SK-N-SH treated with all-trans-retinoic acid at 6 μM for 48 hours (cell line): ENCODE results near the gene GTPBP1.
A peak's percentile ranks its signal among the peaks of the same experiment; 100 is the strongest.

Experiments used
- ATAC-seq: fragments of 200-7000 bp; cut with Tn5 transposase; 3 replicates; pipeline ENCODE4 v1.9.1; 2020; ENCODE audit warnings: mild to moderate bottlenecking, moderate library complexity
- ARNTL ChIP-seq: fragments of 450-650 bp; formaldehyde crosslinking; IDR thresholded peaks from 2 replicates; pipeline ENCODE4 v1.5.0; 2020; ENCODE audit warnings: low read depth, mild to moderate bottlenecking, moderate library complexity, borderline replicate concordance
- BACH2 ChIP-seq: fragments of 250-450 bp; sonication (Bioruptor Pico); IDR thresholded peaks from 2 replicates; pipeline ENCODE4 v1.9.0; 2021; ENCODE audit warnings: mild to moderate bottlenecking, borderline replicate concordance
- CREB5 ChIP-seq: fragments of 250-450 bp; sonication (Bioruptor Pico); IDR thresholded peaks from 2 replicates; pipeline ENCODE4 v1.5.1; 2020; ENCODE audit warnings: low read depth, mild to moderate bottlenecking, moderate library complexity
- CSDC2 ChIP-seq: fragments of 250-450 bp; sonication (Bioruptor Pico); IDR thresholded peaks from 2 replicates; pipeline ENCODE4 v1.5.0; 2020; ENCODE audit warnings: mild to moderate bottlenecking, moderate library complexity
- CSRNP3 ChIP-seq: fragments of 250-450 bp; sonication (Bioruptor Pico); IDR thresholded peaks from 2 replicates; pipeline ENCODE4 v1.5.1; 2021; ENCODE audit warnings: mild to moderate bottlenecking, moderate library complexity
- ESRRG ChIP-seq: fragments of 250-450 bp; sonication (Bioruptor Pico); IDR thresholded peaks from 2 replicates; pipeline ENCODE4 v1.6.1; 2021; ENCODE audit warnings: mild to moderate bottlenecking
- GLIS3 ChIP-seq: fragments of 250-450 bp; sonication (Bioruptor Pico); IDR thresholded peaks from 2 replicates; pipeline ENCODE4 v1.5.0; 2020; ENCODE audit warnings: mild to moderate bottlenecking, moderate library complexity
- ISL1 ChIP-seq: fragments of 250-450 bp; sonication (Bioruptor Pico); IDR thresholded peaks from 2 replicates; pipeline ENCODE4 v2.1.2; 2022; ENCODE audit warnings: mild to moderate bottlenecking, moderate library complexity
- OSR1 ChIP-seq: fragments of 250-450 bp; sonication (Bioruptor Pico); IDR thresholded peaks from 2 replicates; pipeline ENCODE4 v1.8.0; 2022; ENCODE audit warnings: moderate library complexity, mild to moderate bottlenecking, inconsistent platforms
- PPARA ChIP-seq: fragments of 250-450 bp; sonication (Bioruptor Pico); IDR thresholded peaks from 2 replicates; pipeline ENCODE4 v1.5.0; 2020; ENCODE audit warnings: mild to moderate bottlenecking, borderline replicate concordance
- RARB ChIP-seq: fragments of 250-450 bp; sonication (Bioruptor Pico); IDR thresholded peaks from 2 replicates; pipeline ENCODE4 v1.8.0; 2021; ENCODE audit warnings: mild to moderate bottlenecking, moderate library complexity
- SNAI2 ChIP-seq: fragments of 250-450 bp; sonication (Bioruptor Pico); IDR thresholded peaks from 2 replicates; pipeline ENCODE4 v1.5.0; 2020; ENCODE audit warnings: mild to moderate bottlenecking, moderate library complexity
- ZC3H10 ChIP-seq: fragments of 250-450 bp; sonication (Bioruptor Pico); IDR thresholded peaks from 2 replicates; pipeline ENCODE4 v1.5.1; 2021; ENCODE audit warnings: mild to moderate bottlenecking, moderate library complexity
- ZFP3 ChIP-seq: fragments of 250-450 bp; sonication (Bioruptor Pico); IDR thresholded peaks from 2 replicates; pipeline ENCODE4 v1.5.0; 2020; ENCODE audit warnings: mild to moderate bottlenecking, moderate library complexity
- ZFP30 ChIP-seq: fragments of 450-650 bp; formaldehyde crosslinking; IDR thresholded peaks from 2 replicates; pipeline ENCODE4 v1.5.0; 2022; ENCODE audit warnings: mild to moderate bottlenecking, moderate library complexity
- ZNF565 ChIP-seq: fragments of 450-650 bp; formaldehyde crosslinking; conservative IDR thresholded peaks from 2 replicates; pipeline ENCODE4 v1.5.0; 2020; ENCODE audit warnings: low read depth, mild to moderate bottlenecking, moderate library complexity
- ZNF70 ChIP-seq: fragments of 450-650 bp; formaldehyde crosslinking; IDR thresholded peaks from 2 replicates; pipeline ENCODE4 v1.5.0; 2020; ENCODE audit warnings: mild to moderate bottlenecking, moderate library complexity
- ZNF8 ChIP-seq: fragments of 450-650 bp; formaldehyde crosslinking; IDR thresholded peaks from 2 replicates; pipeline ENCODE4 v1.5.0; 2020; ENCODE audit warnings: mild to moderate bottlenecking, moderate library complexity
- TF ChIP-seq, protein P1 (sequence below): fragments of 250-450 bp; sonication (Bioruptor Pico); IDR thresholded peaks from 2 replicates; pipeline ENCODE4 v1.5.0; 2020; ENCODE audit warnings: mild to moderate bottlenecking, moderate library complexity
- TF ChIP-seq, protein P2 (sequence below): fragments of 250-450 bp; sonication (Bioruptor Pico); IDR thresholded peaks from 2 replicates; pipeline ENCODE4 v1.8.0; 2021; ENCODE audit warnings: low read depth, mild to moderate bottlenecking, moderate library complexity, borderline replicate concordance
- TF ChIP-seq, protein P3 (sequence below): fragments of 250-450 bp; sonication (Bioruptor Pico); IDR thresholded peaks from 2 replicates; pipeline ENCODE4 v1.8.0; 2020; ENCODE audit warnings: mild to moderate bottlenecking, moderate library complexity, borderline replicate concordance

The GTPBP1 gene

GRCh38 chr22:38706101-38706900 is 557 bp downstream of the GTPBP1 start:
- ATAC-seq = peak; percentile 16
- TF ChIP-seq CSRNP3 (CRISPR knock-in tag) = no peak
- TF ChIP-seq, protein P1, sequence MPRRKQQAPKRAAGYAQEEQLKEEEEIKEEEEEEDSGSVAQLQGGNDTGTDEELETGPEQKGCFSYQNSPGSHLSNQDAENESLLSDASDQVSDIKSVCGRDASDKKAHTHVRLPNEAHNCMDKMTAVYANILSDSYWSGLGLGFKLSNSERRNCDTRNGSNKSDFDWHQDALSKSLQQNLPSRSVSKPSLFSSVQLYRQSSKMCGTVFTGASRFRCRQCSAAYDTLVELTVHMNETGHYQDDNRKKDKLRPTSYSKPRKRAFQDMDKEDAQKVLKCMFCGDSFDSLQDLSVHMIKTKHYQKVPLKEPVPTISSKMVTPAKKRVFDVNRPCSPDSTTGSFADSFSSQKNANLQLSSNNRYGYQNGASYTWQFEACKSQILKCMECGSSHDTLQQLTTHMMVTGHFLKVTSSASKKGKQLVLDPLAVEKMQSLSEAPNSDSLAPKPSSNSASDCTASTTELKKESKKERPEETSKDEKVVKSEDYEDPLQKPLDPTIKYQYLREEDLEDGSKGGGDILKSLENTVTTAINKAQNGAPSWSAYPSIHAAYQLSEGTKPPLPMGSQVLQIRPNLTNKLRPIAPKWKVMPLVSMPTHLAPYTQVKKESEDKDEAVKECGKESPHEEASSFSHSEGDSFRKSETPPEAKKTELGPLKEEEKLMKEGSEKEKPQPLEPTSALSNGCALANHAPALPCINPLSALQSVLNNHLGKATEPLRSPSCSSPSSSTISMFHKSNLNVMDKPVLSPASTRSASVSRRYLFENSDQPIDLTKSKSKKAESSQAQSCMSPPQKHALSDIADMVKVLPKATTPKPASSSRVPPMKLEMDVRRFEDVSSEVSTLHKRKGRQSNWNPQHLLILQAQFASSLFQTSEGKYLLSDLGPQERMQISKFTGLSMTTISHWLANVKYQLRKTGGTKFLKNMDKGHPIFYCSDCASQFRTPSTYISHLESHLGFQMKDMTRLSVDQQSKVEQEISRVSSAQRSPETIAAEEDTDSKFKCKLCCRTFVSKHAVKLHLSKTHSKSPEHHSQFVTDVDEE (CRISPR knock-in tag) = no peak
- TF ChIP-seq, protein P2, sequence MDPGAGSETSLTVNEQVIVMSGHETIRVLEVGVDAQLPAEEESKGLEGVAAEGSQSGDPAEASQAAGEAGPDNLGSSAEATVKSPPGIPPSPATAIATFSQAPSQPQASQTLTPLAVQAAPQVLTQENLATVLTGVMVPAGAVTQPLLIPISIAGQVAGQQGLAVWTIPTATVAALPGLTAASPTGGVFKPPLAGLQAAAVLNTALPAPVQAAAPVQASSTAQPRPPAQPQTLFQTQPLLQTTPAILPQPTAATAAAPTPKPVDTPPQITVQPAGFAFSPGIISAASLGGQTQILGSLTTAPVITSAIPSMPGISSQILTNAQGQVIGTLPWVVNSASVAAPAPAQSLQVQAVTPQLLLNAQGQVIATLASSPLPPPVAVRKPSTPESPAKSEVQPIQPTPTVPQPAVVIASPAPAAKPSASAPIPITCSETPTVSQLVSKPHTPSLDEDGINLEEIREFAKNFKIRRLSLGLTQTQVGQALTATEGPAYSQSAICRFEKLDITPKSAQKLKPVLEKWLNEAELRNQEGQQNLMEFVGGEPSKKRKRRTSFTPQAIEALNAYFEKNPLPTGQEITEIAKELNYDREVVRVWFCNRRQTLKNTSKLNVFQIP (CRISPR knock-in tag) = no peak
- TF ChIP-seq ZC3H10 = no peak
- no peak for TF ChIP-seq OSR1
- no peak for TF ChIP-seq CREB5 (CRISPR knock-in tag)
- no peak for TF ChIP-seq ZFP3 (CRISPR knock-in tag)
- no peak for TF ChIP-seq ESRRG
- no peak for TF ChIP-seq ZFP30 (CRISPR knock-in tag)
- no peak for TF ChIP-seq BACH2
- TF ChIP-seq ARNTL = no peak
- no peak for TF ChIP-seq PPARA (CRISPR knock-in tag)
- no peak for TF ChIP-seq GLIS3 (CRISPR knock-in tag)
- no peak for TF ChIP-seq ISL1 (CRISPR knock-in tag)

GRCh38 chr22:38706901-38707195 is 1.1 kb downstream of the GTPBP1 start:
- TF ChIP-seq GLIS3 (CRISPR knock-in tag) = no peak
- no peak for TF ChIP-seq RARB (CRISPR knock-in tag)
- TF ChIP-seq, protein P1 (CRISPR knock-in tag) = no peak
- no peak for TF ChIP-seq ZC3H10
- TF ChIP-seq, protein P3, sequence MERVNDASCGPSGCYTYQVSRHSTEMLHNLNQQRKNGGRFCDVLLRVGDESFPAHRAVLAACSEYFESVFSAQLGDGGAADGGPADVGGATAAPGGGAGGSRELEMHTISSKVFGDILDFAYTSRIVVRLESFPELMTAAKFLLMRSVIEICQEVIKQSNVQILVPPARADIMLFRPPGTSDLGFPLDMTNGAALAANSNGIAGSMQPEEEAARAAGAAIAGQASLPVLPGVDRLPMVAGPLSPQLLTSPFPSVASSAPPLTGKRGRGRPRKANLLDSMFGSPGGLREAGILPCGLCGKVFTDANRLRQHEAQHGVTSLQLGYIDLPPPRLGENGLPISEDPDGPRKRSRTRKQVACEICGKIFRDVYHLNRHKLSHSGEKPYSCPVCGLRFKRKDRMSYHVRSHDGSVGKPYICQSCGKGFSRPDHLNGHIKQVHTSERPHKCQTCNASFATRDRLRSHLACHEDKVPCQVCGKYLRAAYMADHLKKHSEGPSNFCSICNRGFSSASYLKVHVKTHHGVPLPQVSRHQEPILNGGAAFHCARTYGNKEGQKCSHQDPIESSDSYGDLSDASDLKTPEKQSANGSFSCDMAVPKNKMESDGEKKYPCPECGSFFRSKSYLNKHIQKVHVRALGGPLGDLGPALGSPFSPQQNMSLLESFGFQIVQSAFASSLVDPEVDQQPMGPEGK = no peak
- TF ChIP-seq ZFP3 (CRISPR knock-in tag) = no peak
- TF ChIP-seq PPARA (CRISPR knock-in tag) = no peak
- no peak for TF ChIP-seq BACH2
- TF ChIP-seq SNAI2 (CRISPR knock-in tag) = no peak
- TF ChIP-seq CSDC2 (CRISPR knock-in tag) = no peak
- no peak for TF ChIP-seq ZNF8
- TF ChIP-seq, protein P2 (CRISPR knock-in tag) = no peak
- TF ChIP-seq CREB5 (CRISPR knock-in tag) = no peak
- TF ChIP-seq CSRNP3 (CRISPR knock-in tag) = no peak
- no peak for TF ChIP-seq ZFP30 (CRISPR knock-in tag)
- TF ChIP-seq ZNF565 (CRISPR knock-in tag) = no peak
- TF ChIP-seq ESRRG = no peak
- TF ChIP-seq ISL1 (CRISPR knock-in tag) = no peak
- no peak for TF ChIP-seq ZNF70
- no peak for TF ChIP-seq ARNTL
- ATAC-seq = no peak
